HUES6 (cell line): ENCODE results near the gene MAL.

Source experiments
- H3K27ac ChIP-seq: 2 replicates; pipeline ENCODE4 v1.7.0; 2013; ENCODE audit warnings: low read depth, mild to moderate bottlenecking, low read length, inconsistent platforms
- H3K27me3 ChIP-seq: 2 replicates; pipeline ENCODE4 v1.6.1; 2013; ENCODE audit warnings: low read length; ENCODE audit not compliant: control insufficient read depth, insufficient read depth
- H3K36me3 ChIP-seq: 2 replicates; pipeline ENCODE4 v1.6.1; 2013; ENCODE audit warnings: low read length; ENCODE audit not compliant: control insufficient read depth, insufficient read depth
- H3K4me1 ChIP-seq: 2 replicates; pipeline ENCODE4 v1.6.1; 2013; ENCODE audit warnings: low read length; ENCODE audit not compliant: control insufficient read depth, insufficient read depth
- H3K4me3 ChIP-seq: 2 replicates; pipeline ENCODE4 v1.5.1; 2013; ENCODE audit warnings: low read depth, low read length
- H3K9ac ChIP-seq: one replicate; pipeline ENCODE4 v1.6.1; 2013; ENCODE audit warnings: mild to moderate bottlenecking, low read length
- H3K9me3 ChIP-seq: 2 replicates; pipeline ENCODE4 v1.6.1; 2013; ENCODE audit warnings: low read depth, low read length; ENCODE audit not compliant: control insufficient read depth, insufficient read depth

MAL gene

DNA sequence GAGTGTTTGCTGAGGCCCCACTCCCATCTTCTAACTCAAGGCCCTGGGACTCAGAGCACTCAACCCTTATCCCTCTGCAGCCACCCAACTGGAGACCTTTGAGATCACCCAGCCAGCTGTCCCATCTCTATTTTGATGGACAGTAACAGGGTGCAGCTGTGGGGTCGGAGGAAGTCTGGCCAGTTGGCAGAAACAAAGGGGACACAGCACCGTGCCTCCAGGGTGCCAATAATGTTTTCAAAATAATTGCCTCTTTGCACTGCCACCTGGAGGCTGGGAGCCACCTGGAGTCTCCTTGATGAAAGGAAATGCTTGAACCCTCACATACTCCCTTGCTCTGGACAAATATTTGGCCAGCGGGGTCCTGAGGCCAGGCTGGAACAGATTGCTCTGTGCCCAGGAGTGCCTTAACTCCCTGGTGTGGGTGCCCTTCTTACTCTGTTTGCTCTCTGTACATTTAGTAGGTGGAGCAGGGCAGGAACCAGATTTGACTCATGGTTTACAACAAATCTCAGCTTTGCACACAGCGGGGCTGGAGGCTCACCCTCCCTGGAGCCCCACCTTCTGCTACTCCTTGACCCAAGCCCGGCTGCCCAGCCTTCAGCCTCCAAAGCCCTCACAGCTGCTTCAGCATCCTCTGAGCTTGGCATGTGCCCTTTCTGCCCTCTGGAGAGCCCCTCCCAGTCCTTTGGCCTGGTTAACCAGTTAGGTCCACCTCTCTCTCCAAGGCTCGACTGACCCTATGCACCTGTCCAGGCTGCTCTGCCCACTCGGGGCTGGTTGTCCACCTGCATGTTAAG lies 17.2 kb downstream of the MAL start:
- no peak overlapping the region for H3K4me3 ChIP-seq
- H3K27ac ChIP-seq, result no peak overlapping the region
- H3K27me3 ChIP-seq, result no peaks in the 10 kb centered on the region; the same call in 1 of the 2 replicates
- H3K9me3 ChIP-seq, result no peaks in the 10 kb centered on the region; the same call in 1 of the 2 replicates
- H3K36me3 ChIP-seq, result no peaks in the 10 kb centered on the region
- H3K4me1 ChIP-seq, result peaks cover 12% of the 10 kb centered on the region
- no peak overlapping the region for H3K9ac ChIP-seq

DNA sequence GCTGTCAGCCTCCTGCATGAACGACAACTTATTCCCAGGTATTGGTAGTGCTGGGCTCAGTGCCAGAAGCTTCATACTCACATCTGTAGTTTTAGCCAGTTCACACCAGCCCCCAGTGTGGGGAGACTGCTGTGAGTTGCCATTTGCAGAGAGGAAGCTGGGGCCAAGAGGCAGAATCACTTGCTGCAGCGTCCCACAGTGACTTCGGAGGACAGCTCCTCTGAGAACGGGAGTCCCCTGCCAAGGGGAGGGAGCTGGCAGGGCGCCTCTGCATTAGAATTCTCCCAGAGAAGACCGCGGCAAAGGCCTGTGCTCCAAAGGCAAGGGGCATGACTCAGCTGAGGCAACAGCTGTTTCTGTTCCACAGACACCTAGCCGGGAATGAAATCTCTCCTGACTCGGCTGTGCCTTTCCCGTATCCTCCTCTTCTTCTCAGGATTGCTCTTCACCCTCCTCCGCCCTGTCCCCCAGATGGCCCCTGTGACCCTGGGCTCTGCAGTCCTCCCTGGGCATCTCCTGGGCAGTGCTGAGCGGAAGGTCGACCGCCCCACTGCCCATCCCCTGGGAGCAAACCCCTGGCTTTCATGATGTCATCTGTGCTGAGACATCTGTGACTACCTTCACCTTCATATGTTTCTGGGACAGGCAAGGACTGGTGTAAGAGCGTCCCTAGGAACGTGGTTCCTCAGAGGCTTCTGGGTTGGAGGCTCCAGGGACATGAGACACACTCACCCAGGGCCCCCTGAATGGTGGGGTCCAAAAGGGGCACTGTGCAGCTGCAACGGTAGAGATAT lies 18.0 kb downstream of the MAL start:
- Histone ChIP-seq H3K36me3 (no peaks in the 10 kb centered on the region), H3K27me3 (no peaks in the 10 kb centered on the region; the same call in 1 of the 2 replicates), H3K9ac (no peak overlapping the region), H3K4me1 (peaks cover 12% of the 10 kb centered on the region), H3K27ac (no peak overlapping the region), H3K9me3 (no peaks in the 10 kb centered on the region), H3K4me3 (no peak overlapping the region)

DNA sequence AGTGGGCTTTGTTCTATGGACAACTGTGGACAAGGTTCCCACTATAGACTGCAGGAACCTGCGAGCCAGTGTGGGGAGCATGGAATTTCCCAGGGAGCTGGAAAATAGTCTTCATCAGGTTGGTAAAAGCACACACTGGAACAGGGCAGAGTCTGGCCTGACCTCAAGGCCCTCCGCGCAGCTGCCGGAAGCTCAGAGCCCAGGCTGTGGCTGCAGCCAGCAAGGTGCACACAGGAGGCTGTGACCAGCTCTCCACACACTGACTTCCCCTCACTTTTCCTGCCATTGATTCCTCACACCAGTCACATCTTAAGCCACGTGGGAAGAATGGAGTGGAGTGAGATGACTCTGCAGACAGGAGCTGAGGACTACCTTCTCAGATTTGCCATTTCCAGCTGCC lies 19.1 kb downstream of the MAL start:
- Histone ChIP-seq H3K36me3 (no peaks in the 10 kb centered on the region), H3K27me3 (no peaks in the 10 kb centered on the region; the same call in 1 of the 2 replicates), H3K4me1 (peaks cover 12% of the 10 kb centered on the region), H3K27ac (no peak overlapping the region), H3K9ac (no peak overlapping the region), H3K4me3 (no peak overlapping the region), H3K9me3 (no peaks in the 10 kb centered on the region)

DNA sequence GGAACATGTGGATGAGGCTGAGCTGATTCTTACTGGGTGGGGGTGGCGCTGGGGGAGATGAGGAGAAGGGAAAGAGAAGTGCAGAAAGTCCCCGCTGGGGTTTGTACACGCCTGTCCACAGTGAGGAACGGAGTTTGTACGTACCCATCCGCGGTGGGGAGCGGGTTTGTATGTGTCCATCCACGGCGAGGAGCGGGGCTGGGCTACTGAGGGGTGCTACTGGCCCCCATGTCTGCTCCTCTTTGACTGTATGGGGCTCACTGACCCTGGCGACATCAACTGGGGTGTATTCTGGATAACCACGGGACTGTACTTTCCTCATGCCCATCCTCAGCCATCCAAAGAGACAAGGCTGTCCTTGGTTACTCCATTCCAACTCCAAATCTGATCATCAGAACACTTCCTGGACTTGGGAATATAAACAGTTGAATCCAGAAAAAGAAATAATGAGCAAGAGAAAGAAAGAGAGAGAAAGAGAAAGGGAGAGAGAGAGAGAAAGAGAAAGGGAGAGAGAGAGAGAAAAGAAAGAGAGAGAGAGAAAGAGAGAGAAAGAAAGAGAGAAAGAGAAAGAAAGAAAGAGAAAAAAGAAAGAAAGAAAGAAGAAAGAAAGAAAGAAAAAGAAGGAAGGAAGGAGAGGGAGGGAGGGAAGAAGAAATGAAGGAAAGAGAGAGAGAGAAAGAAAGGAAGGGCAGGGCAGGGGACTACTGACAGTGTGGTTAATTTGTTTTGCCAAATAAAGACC lies 21.0 kb downstream of the MAL start:
- Histone ChIP-seq H3K27me3 (no peaks in the 10 kb centered on the region; the same call in 1 of the 2 replicates), H3K9ac (no peak overlapping the region), H3K4me3 (no peak overlapping the region), H3K9me3 (no peaks in the 10 kb centered on the region), H3K27ac (no peak overlapping the region), H3K4me1 (peaks cover 12% of the 10 kb centered on the region), H3K36me3 (no peaks in the 10 kb centered on the region)

DNA sequence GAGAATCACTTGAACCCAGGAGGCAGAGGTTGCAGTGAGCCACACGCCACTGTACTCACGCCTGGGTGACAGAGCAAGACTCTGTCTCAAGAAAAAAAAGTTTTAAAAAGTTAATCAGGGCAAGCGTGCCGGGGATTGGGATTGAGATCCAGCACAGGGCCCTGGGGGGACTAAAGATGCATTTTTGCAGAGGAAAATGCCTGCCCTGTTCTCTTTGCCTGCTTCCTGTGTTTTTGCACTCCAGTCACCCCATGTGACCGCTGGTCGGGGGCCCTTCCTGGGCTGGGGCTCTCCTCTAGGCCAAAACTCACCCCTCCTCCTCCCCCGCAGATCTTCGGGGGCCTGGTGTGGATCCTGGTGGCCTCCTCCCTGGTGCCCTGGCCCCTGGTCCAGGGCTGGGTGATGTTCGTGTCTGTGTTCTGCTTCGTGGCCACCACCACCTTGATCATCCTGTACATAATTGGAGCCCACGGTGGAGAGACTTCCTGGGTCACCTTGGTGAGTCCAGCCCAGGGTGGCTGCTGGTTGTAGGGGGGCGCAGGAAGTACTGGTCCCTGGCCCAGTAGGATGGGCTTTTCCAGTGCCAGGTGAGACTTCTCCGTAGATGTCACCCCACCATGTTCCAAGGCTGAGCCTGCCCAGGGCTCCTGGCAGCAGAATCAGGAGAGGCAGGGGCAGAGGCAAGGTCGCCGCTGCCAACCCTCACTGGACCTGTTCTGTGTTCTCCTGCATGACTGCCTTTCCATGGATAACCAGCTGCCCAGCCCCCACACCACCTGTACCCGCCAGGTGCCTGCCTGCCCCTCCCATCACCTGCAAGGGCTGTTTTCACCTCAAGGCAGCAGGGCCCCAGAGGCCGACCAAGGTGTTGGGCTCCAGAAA lies 22.4 kb downstream of the MAL start:
- Histone ChIP-seq H3K27me3 (peaks cover 1% of the 10 kb centered on the region; the same call in 1 of the 2 replicates), H3K9me3 (no peaks in the 10 kb centered on the region), H3K27ac (no peak overlapping the region), H3K36me3 (no peaks in the 10 kb centered on the region), H3K9ac (no peak overlapping the region), H3K4me3 (no peak overlapping the region), H3K4me1 (peaks cover 9% of the 10 kb centered on the region)

DNA sequence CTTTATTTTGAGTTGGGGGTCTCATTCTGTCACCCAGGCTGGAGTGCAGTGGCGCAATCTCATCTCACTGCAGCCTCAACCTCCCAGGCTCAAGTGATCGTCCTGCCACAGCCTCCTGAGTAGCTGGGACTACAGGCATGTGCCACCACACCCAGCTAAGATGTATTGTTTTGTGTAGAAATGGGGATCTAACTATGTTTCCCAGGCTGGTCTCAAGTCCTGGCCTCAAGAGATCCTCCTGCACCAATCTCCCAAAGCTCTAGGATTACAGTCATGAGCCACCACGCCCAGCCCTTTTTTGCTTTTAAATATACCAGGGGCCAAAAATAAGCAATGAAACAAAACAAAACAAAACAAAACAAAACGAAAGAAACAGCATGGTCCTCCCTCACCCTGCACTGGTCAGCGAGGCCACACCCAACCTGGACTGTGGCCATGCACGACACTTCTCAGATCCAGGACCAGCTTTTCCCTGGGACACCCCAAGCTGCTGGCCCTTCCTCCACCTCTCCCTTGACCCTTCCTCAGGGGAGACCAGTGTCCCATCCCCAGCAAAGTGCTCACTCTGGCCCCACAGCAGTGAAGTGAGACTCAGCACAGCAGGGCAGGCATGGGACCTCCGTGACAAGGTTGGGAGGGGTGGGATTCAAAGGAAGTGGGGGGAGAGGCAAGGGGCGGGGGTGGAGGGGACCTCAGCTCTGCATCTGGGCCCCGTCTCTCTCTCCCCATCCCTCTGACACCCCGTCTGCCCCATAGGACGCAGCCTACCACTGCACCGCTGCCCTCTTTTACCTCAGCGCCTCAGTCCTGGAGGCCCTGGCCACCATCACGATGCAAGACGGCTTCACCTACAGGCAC lies 23.5 kb downstream of the MAL start:
- H3K27me3 ChIP-seq, result peaks cover 5% of the 10 kb centered on the region; the same call in 1 of the 2 replicates
- no peaks in the 10 kb centered on the region for H3K9me3 ChIP-seq
- H3K9ac ChIP-seq, result no peak overlapping the region
- no peaks in the 10 kb centered on the region for H3K4me1 ChIP-seq
- no peak overlapping the region for H3K27ac ChIP-seq
- no peak overlapping the region for H3K4me3 ChIP-seq
- no peaks in the 10 kb centered on the region for H3K36me3 ChIP-seq

DNA sequence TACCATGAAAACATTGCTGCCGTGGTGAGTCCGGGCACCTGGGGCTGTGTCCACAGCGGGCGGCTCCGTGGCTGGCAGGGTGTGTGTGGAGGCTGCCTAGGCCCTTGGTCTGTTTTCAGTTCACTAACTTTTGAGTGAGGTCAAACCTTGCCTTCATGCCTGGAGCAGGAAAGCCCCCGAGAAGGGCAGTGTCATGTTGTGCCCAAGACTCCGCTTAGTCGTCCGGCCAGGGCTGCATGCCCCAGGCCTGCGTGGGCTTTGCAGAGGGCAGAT lies 24.1 kb downstream of the MAL start:
- Histone ChIP-seq H3K36me3 (no peaks in the 10 kb centered on the region), H3K9ac (no peak overlapping the region), H3K27ac (no peak overlapping the region), H3K9me3 (no peaks in the 10 kb centered on the region), H3K4me1 (no peaks in the 10 kb centered on the region), H3K27me3 (peaks cover 5% of the 10 kb centered on the region; the same call in 1 of the 2 replicates), H3K4me3 (no peak overlapping the region)

DNA sequence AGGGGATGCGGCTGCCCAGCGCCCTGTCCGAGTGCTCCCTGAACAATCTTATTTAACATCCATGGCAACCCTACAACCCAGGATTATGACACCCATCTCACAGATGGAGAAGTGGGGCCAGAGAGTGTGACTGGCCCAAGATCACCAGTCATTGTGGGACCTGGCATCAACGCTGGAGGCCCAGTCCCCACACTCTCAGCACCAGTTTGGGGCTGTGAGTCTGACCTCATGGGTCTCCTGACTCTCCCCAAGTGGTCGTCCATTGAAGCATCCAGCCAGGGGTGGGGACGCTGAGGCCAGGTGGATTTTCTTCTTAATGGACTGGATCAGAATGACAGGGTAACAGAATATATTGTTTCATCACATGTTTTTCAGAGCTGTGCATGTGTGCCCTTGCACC lies 24.5 kb downstream of the MAL start:
- no peaks in the 10 kb centered on the region for H3K4me1 ChIP-seq
- H3K36me3 ChIP-seq, result no peaks in the 10 kb centered on the region
- no peaks in the 10 kb centered on the region for H3K9me3 ChIP-seq
- H3K4me3 ChIP-seq, result no peak overlapping the region
- H3K9ac ChIP-seq, result no peak overlapping the region
- H3K27me3 ChIP-seq, result peaks cover 5% of the 10 kb centered on the region; the same call in 1 of the 2 replicates
- no peak overlapping the region for H3K27ac ChIP-seq

DNA sequence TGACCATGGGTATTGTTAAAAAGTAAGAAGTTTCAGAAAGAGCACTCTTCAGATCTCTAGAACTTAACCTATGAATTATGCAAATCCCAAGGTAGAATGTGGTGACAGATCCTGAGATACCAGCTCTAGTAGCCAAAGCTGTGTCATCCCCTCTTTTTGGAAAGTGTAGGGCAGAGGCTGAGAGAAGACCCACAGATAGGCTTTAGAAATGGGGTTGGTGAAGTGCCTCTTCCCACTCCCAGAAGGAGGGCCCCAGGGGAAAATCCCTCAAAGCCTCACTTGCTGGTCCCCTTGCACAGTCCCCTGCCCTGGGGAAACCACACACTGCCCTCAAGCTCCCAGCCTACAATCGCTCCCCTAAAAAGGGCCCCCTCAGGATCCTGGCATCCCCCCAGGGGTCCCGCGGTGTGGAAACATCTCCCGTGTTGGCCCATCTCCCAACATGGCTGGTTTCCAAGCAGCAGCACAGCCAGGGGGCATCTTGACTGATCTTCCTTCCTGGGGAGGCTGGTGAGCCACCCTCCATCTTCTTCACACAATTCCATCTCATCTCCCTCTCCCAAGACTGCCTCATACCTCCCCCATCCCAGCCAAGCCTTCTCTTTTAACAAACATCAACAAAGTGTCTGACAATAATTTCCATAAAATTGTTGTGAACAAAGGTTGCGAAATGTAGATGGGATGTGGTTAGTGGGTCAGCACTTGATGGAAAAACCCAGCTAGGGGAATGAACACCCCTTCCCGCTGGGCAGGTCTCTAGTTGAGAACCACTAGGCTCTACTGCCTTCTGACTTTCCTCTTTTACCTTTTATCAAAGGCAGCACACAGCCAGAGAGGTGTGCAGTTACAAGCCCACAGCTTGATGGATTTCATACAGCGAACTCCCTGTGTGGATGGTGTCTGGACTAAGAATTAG lies 25.1 kb downstream of the MAL start:
- Histone ChIP-seq H3K36me3 (no peaks in the 10 kb centered on the region), H3K27me3 (peaks cover 5% of the 10 kb centered on the region; the same call in 1 of the 2 replicates), H3K27ac (no peak overlapping the region), H3K4me1 (no peaks in the 10 kb centered on the region), H3K4me3 (no peak overlapping the region), H3K9me3 (no peaks in the 10 kb centered on the region), H3K9ac (no peak overlapping the region)
